ENCODE measurements around the gene RPP30.

Gene RPP30

GRCh38 chr10:90871766-90872647 lies at the start of gene RPP30:
RPP30 (plus strand) TSS chr10:90871974; CDS start chr10:90871987, 13 bp downstream.
- DNase-seq = peak; percentile 26

GRCh38 chr10:90822508-90822907 lies 49.3 kb upstream of the RPP30 start:
- no peak for DNase-seq

DNA sequence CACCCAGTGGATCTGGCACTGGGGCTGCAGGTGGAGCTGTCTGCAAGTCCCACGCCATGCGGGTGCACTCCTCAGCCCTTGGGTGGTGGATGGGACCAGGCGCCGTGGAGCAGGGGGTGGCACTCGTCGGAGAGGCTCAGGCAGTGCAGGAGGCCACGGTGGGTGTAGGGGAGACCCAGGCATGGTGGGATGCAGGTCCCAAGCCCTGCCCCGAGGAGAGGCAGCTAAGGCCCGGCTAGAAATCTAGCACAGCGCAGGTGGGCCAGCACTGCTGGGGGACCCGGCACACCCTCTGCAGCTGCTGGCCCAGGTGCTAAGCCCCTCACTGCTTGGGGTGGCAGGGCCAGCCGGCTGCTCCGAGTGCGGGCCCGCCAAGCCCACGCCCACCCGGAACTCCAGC lies 39.7 kb upstream of the RPP30 start:
- DNase-seq = no peak

DNA sequence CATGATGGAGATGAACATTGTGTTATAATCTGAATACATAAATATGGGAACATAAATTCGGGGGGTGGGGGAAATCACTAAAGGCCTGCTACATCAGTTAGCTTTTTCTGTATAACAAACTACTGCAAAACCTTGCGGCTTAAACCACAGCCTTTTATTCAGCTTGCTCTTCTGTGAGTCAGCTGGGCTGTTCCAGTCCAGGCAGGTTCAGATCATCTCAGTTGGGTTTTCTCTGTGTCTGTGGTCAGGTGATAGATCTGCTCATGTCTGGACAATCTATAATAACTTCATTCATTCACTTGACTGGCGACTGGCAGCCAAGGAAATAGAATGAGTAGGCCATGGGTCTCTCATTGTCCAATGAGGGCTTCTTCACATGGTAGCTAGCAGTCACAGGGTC lies 37.4 kb upstream of the RPP30 start:
- DNase-seq = no peak

GRCh38 chr10:90837486-90837885 lies 34.3 kb upstream of the RPP30 start:
- no peak for DNase-seq

- DNase-seq = no peak
Measured at GRCh38 chr10:90842725-90843124, 29.0 kb upstream of the RPP30 start.

- no peak for DNase-seq
Measured at GRCh38 chr10:90845726-90846125, 26.0 kb upstream of the RPP30 start.

- no peak for DNase-seq
Measured at GRCh38 chr10:90846746-90847145, 25.0 kb upstream of the RPP30 start.

GRCh38 chr10:90847436-90847835 lies 24.3 kb upstream of the RPP30 start:
- peak; percentile 66 for DNase-seq

DNA sequence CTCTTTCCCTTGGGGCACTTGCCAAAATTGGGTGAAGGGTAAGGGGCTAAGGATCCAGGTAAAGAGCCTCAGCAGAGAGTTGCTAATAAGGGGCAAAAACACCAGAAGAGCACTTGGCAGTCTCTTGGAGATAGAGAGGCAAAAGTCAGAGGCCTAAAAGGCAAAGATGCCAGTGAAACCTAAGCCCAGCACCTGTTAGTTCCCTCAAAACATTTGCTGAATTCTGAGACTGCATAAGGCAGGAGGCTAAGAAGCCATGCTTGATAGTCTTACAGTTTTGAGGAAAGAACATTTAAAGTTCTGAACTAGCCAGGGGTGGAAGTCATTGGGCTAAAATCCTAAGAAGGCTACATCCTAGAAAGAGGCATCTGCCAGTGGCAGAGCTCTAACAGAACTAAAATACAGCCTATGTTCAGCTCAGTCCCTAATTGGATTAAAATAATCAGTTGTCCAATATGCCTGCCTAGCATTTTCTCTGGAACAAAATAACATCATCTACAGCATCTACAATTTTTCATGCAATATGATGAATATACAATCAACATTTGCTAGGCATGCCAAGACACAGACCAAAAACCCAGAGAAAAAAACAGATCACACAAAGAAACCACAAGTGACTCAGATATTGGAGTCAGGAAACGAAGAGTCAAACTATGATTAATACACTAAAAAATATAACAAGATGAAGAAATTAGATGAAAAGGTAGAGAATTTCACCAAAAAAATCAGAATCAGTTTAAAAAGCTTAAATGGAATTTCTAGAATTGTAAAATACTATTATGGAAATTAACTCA lies 21.6 kb upstream of the RPP30 start:
- DNase-seq = no peak

DNA sequence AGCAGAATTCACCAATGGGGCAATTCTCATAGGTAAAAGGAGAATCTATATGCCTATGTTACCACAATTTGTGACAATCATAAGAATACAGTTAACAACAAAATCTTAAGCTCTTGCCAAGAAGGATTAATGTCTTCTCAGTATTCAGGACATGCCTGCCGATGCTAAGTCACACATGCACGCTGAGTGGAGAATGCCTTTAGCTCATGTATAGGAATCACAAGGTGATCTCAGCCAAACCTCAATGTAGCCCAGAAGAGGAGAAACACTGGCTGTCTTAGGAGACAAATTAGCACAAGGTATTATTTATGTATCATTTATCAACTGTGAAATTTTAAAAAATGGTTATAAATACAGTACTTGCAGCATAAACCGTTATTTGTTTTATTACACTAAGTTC lies 16.6 kb upstream of the RPP30 start:
- DNase-seq = no peak

DNA sequence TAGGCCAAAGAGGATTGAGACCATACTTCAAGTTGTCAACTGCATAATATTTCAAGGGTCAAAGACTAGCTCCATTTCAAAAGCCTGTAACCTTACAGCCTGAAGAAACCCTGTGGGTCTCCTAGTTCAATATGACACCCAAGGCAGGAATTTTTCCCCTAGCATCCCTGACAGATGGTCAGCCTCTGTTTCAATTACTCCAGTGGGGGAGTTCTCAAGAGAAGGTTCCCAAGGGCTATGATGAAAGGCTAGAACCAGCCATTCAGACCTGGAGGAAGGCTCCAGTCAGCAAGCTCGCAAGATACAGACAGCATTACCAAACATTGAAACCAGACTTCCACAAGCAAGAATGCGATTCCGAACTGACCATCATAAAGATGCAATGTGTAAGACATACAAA lies 15.5 kb upstream of the RPP30 start:
- peak; percentile 38 for DNase-seq

- no peak for DNase-seq
Measured at GRCh38 chr10:90856964-90857634, 14.7 kb upstream of the RPP30 start.

DNA sequence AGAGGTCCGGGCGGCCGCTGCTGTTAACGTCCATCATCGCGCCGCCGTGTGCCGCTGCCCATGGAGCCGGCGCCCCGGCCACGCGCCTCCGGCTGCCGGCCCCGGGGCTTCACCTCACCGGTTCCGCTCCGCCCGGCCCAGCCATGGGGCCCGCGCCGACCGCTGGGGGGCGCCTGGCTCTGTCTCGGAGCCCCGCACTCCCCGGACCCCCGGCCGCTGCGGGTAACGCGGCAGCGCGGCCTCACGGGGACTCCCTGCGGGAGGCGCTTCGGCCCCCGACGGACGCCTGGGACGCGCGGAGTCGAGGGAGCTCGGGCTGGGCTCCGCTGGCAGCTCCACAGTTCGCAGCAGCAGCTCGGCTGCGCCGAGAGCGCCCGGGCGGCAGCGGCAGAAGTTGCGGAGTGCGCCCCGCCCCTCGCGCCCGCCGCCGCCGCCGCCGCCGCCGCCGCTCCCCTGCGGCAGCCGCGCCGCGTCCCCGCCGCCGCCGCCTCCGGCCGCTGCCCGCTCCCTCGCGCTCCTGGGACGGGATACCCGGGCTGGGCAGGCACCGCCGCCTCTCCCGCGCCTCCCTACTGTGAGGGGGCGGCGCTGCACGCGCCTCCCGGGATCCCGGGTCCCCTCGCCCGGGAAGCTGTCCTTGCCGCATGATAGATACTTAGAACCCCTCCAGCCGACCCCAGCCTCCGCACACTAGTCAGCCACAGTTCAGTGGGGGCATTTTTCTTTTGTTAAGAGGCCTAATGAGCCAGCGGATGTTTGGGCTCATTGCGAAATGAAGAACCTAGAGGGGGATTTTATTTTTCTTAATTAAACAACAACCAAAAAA lies 13.9 kb upstream of the RPP30 start, which contains the start of gene HTR7:
Gene HTR7 (minus strand): TSS at position 405 of the 826 bp plus-strand sequence. CDS start 368 bp downstream, at position 37.
- peak; percentile 19 for DNase-seq

GRCh38 chr10:90858461-90858968 lies 13.3 kb upstream of the RPP30 start:
- DNase-seq = no peak

GRCh38 chr10:90859321-90859751 lies 12.4 kb upstream of the RPP30 start:
- no peak for DNase-seq

DNA sequence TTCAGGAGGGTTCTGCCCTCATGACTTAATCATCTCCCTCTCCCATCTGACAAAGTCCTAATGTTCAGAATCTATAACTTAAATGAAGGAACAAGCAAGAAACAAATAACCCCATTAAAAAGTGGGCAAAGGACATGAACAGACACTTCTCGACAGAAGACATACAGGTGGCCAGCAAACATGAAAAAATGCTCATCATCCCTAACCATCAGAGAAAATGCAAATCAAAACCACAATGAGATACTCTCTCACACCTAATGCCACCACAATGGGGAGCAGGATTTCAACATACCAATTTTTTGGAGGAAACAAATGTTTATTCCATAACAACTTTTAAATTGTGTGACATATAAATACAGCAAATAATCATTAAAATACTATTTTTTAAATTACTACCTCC lies 11.0 kb upstream of the RPP30 start:
- no peak for DNase-seq

DNA sequence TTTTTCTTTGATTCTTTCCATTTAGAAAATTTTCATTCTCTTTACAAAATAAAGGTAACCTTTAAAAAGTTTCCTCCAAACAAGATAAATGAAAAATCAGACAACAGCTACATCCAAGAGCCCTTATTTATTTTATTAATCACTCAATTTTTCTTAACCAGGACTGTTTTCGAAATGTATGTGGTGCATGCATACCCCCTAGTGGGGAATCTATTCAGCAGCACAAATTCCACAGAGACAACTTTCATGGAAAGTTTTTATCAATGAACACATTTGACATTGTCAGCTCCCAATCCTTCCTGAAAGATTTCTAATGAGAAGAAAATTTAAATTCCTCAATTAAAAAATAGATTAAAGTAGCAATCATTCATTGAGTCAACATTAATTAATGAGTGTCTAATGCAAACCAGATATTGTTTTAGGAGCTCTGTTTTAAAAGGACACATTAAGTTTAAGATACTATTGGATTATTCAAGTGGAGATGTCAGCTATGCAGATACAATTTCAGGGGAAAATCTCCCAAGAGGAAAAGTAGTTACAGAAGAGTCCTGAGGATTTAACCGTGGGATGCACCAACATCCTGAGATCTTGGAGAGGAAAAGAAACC lies 8.8 kb upstream of the RPP30 start:
- DNase-seq = no peak

- DNase-seq = no peak
Measured at GRCh38 chr10:90865401-90865800, 6.4 kb upstream of the RPP30 start.

DNA sequence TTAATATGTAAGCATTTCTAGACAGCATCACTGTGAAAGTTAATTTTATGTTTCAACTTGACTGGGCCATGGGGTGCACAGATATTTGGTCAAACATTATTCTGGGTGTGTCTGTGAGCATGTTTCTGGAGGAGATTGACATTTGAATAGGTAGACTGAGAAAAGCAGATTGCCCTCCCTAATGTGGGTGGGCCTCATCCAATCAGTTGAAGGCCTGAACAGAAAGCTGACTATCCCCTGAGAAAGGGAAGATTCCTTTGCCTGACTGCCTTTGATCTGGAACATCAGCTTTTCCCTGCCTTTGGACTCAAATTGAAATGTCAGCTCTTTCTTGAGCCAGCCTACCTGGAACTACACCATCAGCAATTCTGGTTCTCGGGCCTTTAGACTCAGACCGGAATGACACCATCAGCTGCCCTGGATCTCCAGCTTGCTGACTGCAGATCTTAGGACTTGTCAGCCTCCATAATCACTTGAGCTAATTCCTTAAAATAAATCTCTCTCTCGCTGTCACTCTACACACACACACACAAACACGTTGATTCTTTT lies 5.7 kb upstream of the RPP30 start:
- no peak for DNase-seq

DNA sequence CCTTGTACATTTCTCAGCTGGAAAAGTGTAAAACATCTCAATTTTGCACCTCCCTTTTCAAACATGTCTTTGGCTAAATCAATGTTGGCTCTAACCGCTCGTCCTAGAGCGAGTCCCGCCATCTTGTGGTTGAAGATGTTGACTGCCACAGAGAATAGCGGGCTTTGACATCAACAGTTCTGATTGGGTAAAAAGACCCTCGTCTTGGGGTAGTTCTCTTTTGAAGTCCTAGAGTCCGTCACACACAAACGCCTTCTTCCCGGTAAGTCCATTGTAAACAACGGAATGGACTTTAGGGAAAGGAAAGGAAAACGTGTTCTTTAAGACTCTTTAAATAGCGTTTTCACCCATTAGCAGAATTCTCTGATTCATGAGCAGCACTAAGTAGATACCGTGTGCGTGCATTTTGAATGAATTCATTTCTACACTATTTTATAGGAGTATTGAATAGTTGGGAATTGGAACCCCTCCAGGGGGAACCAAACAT lies 452 bp upstream of the RPP30 start:
- peak; percentile 38 for DNase-seq
